ENCODE measurements around the gene LCLAT1.

DNA sequence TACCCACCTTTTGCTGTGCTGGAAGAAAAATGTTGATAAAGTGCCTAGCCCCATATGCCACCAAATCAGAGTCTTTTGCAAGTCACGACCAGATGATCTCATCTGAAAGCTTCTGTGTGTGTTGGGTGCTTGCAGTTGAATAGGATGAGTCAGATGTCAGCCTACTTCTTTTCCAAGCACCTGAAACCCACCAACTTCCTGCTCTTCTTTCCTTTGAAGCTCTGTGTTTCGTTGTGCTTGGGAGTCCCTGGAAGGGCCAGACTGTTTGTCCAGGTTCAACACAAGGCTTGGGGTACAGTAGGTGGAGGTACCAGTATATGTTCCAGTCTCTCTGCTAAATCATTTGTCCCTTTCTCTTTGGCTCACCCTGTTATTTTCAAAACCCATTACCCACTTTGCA lies 36.8 kb upstream of the LCLAT1 start:
- TF ChIP-seq POLR2A (IDR thresholded peaks at IDR 0.05; ENCODE audit: low read length) (no peak), GATA1 (IDR thresholded peaks at IDR 0.05; ENCODE audit: low read depth, low read length) (no peak)

All from erythroblast (primary cell).